HG03565 (cell line): Measurements from ENCODE around the gene SNX32.
"Not testable (repeated sequence)": the region's sequence is repeated elsewhere in the genome, so short reads cannot be mapped to it uniquely, and the experiment has no call there.

Experiments
- ATAC-seq: cut with Tn5 transposase; IDR thresholded peaks from one replicate; pipeline ENCODE4 v1.9.1; 2021; ENCODE audit warnings: mild to moderate bottlenecking, moderate library complexity; ENCODE audit not compliant: unreplicated experiment

The SNX32 gene

GRCh38 chr11:65883058-65883761 lies 49.4 kb downstream of the SNX32 start:
- no peak for ATAC-seq

- no peak for ATAC-seq
These were observed 50.3 kb downstream of the SNX32 start for GRCh38 chr11:65883786-65884715.

- ATAC-seq = peak; percentile 28
These were observed 50.9 kb downstream of the SNX32 start for GRCh38 chr11:65884716-65885092.

GRCh38 chr11:65885231-65885630 lies 51.5 kb downstream of the SNX32 start:
- ATAC-seq = no peak

- ATAC-seq = no peak
These were observed 52.2 kb downstream of the SNX32 start for GRCh38 chr11:65885808-65886536.

- ATAC-seq = no peak
These were observed 53.3 kb downstream of the SNX32 start for GRCh38 chr11:65886826-65887722.

- no peak for ATAC-seq
These were observed 54.0 kb downstream of the SNX32 start for GRCh38 chr11:65887723-65888162.

- peak; percentile 31 for ATAC-seq
These were observed 54.5 kb downstream of the SNX32 start, which contains the start of gene FIBP for GRCh38 chr11:65888163-65888814. Gene FIBP (minus strand): TSS chr11:65888471. CDS start chr11:65888418, 53 bp downstream.

GRCh38 chr11:65890324-65891218 lies 56.8 kb downstream of the SNX32 start, which contains the start of gene CCDC85B:
Gene CCDC85B (plus strand): TSS chr11:65890673. CDS start chr11:65890784, 111 bp downstream.
- peak; percentile 42 for ATAC-seq

- no peak for ATAC-seq
These were observed 57.7 kb downstream of the SNX32 start for GRCh38 chr11:65891219-65892136.

- not testable (repeated sequence) for ATAC-seq
These were observed 58.4 kb downstream of the SNX32 start for GRCh38 chr11:65892137-65892540.

GRCh38 chr11:65892661-65893317 lies 59.0 kb downstream of the SNX32 start:
- ATAC-seq = no peak

GRCh38 chr11:65894034-65894591 lies 60.4 kb downstream of the SNX32 start:
- ATAC-seq = no peak

- no peak for ATAC-seq
These were observed 61.8 kb downstream of the SNX32 start for GRCh38 chr11:65895482-65895981.

- ATAC-seq = no peak
These were observed 62.6 kb downstream of the SNX32 start for GRCh38 chr11:65896034-65896999.
